Measurements from ENCODE around the gene ZNF813.
A peak's percentile ranks its signal among the peaks of the same experiment; 100 is the strongest.

DNA sequence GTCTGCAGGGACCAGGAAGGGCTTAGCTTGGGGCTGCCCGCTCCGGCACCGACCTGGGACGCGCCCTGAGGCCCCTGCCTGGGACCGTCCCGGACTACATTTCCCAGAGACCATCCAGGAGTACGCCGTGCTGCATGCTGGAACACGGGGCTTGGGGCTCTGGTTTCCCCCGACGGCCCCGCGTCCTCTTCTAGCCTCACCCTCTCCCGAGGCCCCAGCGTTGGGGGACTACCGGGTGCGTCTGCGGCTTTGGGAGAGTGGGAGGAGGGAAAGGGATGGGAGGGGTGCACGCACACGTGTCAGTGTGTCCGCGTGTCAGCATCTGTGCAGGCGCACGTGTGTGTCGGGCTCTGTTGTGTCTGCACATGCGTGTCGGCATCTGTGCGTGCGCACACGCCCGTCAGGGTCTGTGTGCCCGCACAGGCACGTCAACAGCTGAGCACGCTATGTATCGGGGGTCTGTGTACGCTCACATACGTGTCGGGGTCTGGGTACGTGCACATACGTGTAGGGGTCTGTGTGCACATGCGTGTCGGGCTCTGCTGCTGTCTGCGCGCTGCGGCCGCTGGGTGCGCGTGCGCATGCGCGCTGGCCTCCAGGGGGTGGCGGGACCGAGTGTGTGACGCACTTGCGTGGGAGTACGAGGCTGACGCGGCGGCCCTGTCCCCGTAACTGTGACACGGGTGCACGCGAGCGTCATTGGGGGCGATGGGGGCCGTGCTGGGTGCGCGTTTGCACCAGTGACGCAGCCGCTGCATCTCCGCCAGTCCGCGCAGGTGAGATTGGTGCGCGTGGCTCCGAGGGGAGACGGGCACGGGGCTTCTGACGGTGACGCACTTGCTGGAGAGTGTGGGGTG, 70.2 kb downstream of the ZNF813 start, which contains the start of gene ZNF331:
- TF ChIP-seq, protein P1, sequence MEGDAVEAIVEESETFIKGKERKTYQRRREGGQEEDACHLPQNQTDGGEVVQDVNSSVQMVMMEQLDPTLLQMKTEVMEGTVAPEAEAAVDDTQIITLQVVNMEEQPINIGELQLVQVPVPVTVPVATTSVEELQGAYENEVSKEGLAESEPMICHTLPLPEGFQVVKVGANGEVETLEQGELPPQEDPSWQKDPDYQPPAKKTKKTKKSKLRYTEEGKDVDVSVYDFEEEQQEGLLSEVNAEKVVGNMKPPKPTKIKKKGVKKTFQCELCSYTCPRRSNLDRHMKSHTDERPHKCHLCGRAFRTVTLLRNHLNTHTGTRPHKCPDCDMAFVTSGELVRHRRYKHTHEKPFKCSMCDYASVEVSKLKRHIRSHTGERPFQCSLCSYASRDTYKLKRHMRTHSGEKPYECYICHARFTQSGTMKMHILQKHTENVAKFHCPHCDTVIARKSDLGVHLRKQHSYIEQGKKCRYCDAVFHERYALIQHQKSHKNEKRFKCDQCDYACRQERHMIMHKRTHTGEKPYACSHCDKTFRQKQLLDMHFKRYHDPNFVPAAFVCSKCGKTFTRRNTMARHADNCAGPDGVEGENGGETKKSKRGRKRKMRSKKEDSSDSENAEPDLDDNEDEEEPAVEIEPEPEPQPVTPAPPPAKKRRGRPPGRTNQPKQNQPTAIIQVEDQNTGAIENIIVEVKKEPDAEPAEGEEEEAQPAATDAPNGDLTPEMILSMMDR (conservative IDR thresholded peaks at IDR 0.05 in 1 of 2, IDR thresholded peaks at IDR 0.05 in 1 of 2; ENCODE audit: extremely low read depth in 1 of 2, insufficient read depth in 1 of 2, low read depth in 1 of 2, low read length in 2 of 2), result peak; percentile 23 to 47
- no peak for TF ChIP-seq EZH2 (IDR thresholded peaks at IDR 0.05; ENCODE audit: borderline replicate concordance, low read length)
